ENCODE measurements around the gene ARHGEF28. TPM values are rescaled to one million over a fixed set of nuclear protein-coding genes. Genes with fewer than 3 reads are reported as not detected.

The ARHGEF28 gene
- total and polyA plus RNA-seq, 2 of the 4 experiments (the other 2 are of a cell fraction) = 3.6 to 16.0 TPM

DNA sequence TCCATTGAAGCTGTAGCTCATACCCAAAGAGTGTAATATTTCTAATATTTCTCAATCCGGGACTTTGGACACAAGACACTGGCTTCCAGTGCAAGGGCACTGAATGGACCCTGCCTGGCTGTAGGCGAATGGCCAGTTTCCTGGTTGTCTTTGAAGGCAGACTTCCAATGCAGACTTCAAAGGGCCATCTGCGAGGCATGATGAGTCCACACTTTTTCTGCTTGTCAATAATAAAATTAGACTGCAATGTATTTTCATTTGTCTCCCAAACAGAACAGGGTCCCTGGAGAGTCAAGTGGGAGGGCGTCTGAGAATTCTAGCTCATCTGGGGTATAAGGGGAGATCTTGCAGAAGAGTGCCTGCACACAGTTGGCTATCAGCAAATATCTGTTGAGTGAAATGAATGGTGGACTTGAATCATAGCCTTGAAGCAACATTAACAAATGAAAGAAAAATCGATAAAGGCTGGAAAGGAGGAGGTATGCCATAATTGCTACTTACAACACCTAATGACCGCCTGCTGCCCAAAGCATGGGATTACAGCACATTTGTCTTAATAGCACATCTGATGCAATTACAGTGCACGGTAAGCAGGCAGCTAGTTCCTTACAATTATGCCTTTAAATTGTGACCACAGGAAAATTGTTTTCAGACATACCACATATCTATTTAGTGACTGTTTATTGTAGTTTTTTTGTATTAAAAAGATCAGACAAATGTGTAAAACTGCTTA, 137.5 kb downstream of the ARHGEF28 start:
- peak overlapping the region; percentile 81; the same call in 1 of the 2 replicates for H3K23ac ChIP-seq (ENCODE audit: low read depth, low read length)
- no peaks in the 10 kb centered on the region for H4K20me1 ChIP-seq (ENCODE audit: insufficient read depth, low read length)
- intact Hi-C loops (cut with micrococcal nuclease) (no loop called here), dilution Hi-C loops (cut with HindIII; ENCODE audit: low sequenced_read_pairs, unreplicated experiment) (no loop called here), in situ Hi-C loops (cut with MboI; ENCODE audit: low sequenced_read_pairs) (no loop called here)
- peak overlapping the region; percentile 3; the same call in 1 of the 2 replicates for H4K5ac ChIP-seq (ENCODE audit: low read depth, low read length)
- ATAC-seq (ENCODE audit: low read depth) (no peak), DNase-seq (no peak)
- peaks cover 2 to 30% of the 10 kb centered on the region in 2 experiments; a peak in 3 of 4 replicates for H3K79me1 ChIP-seq (ENCODE audit: low read depth in 1 of 2, low read length in 2 of 2)
- no peak overlapping the region for H3K4me2 ChIP-seq (ENCODE audit: low read depth, low read length)
- no peak overlapping the region for H3K4me3 ChIP-seq (ENCODE audit: insufficient read depth, low read depth, low read length)
- no peaks in the 10 kb centered on the region for H3K36me3 ChIP-seq (ENCODE audit: control insufficient read depth, insufficient read depth, low read length)
- H3K27me3 ChIP-seq (ENCODE audit: control insufficient read depth, insufficient read depth, low read length) = no peaks in the 10 kb centered on the region
- H3K18ac ChIP-seq (ENCODE audit: low read depth, low read length) = peak overlapping the region; percentile 79; the same call in 1 of the 2 replicates
- peak overlapping the region; percentile 95 for H3K4ac ChIP-seq (ENCODE audit: low read depth, low read length)
- TF ChIP-seq, protein P1, sequence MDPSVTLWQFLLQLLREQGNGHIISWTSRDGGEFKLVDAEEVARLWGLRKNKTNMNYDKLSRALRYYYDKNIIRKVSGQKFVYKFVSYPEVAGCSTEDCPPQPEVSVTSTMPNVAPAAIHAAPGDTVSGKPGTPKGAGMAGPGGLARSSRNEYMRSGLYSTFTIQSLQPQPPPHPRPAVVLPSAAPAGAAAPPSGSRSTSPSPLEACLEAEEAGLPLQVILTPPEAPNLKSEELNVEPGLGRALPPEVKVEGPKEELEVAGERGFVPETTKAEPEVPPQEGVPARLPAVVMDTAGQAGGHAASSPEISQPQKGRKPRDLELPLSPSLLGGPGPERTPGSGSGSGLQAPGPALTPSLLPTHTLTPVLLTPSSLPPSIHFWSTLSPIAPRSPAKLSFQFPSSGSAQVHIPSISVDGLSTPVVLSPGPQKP (IDR thresholded peaks at IDR 0.05; ENCODE audit: borderline replicate concordance, low read depth, low read length) = no peak
- peak; percentile 35; the same call in 1 of the 2 replicates for TF ChIP-seq CEBPB (IDR thresholded peaks at IDR 0.05; ENCODE audit: low read depth, low read length)
- peak overlapping the region; percentile 96; the same call in 1 of the 2 replicates for H3K56ac ChIP-seq (ENCODE audit: extremely low read depth, insufficient read depth, low read length)
- H2BK15ac ChIP-seq (ENCODE audit: low read depth, low read length) = peak overlapping the region; percentile 98
- H2BK20ac ChIP-seq (ENCODE audit: low read depth, low read length) = peak overlapping the region; percentile 97
- no peak overlapping the region for H3K9ac ChIP-seq (ENCODE audit: low read depth, low read length)
- peaks cover 5% of the 10 kb centered on the region; the same call in 1 of the 2 replicates for H3K9me1 ChIP-seq (ENCODE audit: insufficient read depth, low read length)
- H2AK5ac ChIP-seq (ENCODE audit: low read depth, low read length) = peak overlapping the region; percentile 97
- peak overlapping the region; percentile 12 for H2AK9ac ChIP-seq (replicated peaks; ENCODE audit: low read depth, low read length, poor library complexity)
- CTCF ChIA-PET = no interaction called here
- H2BK120ac ChIP-seq (ENCODE audit: low read depth, low read length) = peak overlapping the region; percentile 99
- peaks cover 5% of the 10 kb centered on the region for H3K4me1 ChIP-seq (ENCODE audit: control insufficient read depth, insufficient read depth, low read length)
- H2BK5ac ChIP-seq (ENCODE audit: low read depth, low read length, poor library complexity, severe bottlenecking) = peak overlapping the region; percentile 100
- H3K27ac ChIP-seq (ENCODE audit: insufficient read depth, low read length) = peak overlapping the region; percentile 40
- H4K8ac ChIP-seq (ENCODE audit: low read depth in 2 of 2, low read length in 2 of 2) = peak overlapping the region; percentile 27 to 95
- WGBS, 2 experiments (ENCODE audit: extremely low coverage in 2 of 2, insufficient read length in 1 of 2) = 100% methylated on average over 1 of the region's 7 CpGs; no CpG with 5 or more reads in 1 of the 2 experiments
- peak overlapping the region; percentile 95 for H4K91ac ChIP-seq (ENCODE audit: insufficient read depth, low read depth, low read length)
- POLR2A ChIA-PET (ENCODE audit: unreplicated experiment) = no interaction called here
- BruUV-seq (replicated peaks) = no TSS peak
- H3K14ac ChIP-seq (replicated peaks; ENCODE audit: low read depth, low read length) = peak overlapping the region; percentile 96
- H2AFZ ChIP-seq (replicated peaks; ENCODE audit: low read length, poor library complexity) = no peak overlapping the region
- peaks cover 3% of the 10 kb centered on the region; the same call in 1 of the 2 replicates for H3K9me3 ChIP-seq (ENCODE audit: control insufficient read depth, insufficient read depth, low read length)
